ENCODE data around the gene IFNLR1.

DNA sequence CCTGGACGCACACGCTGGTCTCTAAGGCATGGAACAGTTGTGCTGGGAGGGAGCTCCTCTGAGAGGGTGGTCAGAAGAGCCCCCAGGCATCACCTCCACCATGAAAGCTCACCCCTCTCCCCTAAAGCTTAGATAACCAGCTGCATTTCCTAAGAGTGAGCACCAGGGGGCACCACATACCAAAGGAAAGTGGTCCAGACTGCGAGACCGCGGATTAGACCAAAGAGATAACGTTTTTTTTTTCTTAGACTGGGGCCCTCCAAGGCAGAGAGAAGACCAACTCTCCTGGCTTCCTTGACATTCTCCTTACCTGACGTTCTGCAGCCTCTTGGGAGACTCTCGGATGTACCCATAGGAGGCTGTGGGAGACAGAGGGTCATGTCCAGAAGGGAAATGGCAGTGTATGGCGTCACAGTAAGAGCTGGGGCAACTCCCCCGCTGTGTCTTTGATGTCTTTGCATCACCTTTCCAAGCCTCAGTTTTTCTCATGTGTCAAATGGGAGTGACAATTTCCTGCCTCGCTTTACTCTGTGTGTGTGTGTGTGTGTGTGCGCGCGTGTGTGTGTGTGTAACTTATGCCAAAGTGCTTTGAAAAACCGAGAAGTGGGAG lies 12.3 kb upstream of the IFNLR1 start:
- TF ChIP-seq, protein P1, sequence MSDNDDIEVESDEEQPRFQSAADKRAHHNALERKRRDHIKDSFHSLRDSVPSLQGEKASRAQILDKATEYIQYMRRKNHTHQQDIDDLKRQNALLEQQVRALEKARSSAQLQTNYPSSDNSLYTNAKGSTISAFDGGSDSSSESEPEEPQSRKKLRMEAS (IDR thresholded peaks at IDR 0.05; ENCODE audit: insufficient read depth, insufficient read length): no peak
- TF ChIP-seq POLR2AphosphoS5 (IDR thresholded peaks at IDR 0.05; ENCODE audit: insufficient read depth, low read depth, low read length) (no peak), POLR2A (IDR thresholded peaks at IDR 0.05; ENCODE audit: low read depth, low read length) (no peak), FOS (IDR thresholded peaks at IDR 0.05; ENCODE audit: borderline replicate concordance, insufficient read depth, low read length) (no peak), MYC (IDR thresholded peaks at IDR 0.05; ENCODE audit: low read depth, low read length) (no peak), EZH2 (IDR thresholded peaks at IDR 0.05; ENCODE audit: borderline replicate concordance, low read depth, low read length, severe bottlenecking) (no peak), JUN (IDR thresholded peaks at IDR 0.05; ENCODE audit: borderline replicate concordance, insufficient read depth, insufficient read length, low read depth) (no peak)
- TF ChIP-seq, protein P2, sequence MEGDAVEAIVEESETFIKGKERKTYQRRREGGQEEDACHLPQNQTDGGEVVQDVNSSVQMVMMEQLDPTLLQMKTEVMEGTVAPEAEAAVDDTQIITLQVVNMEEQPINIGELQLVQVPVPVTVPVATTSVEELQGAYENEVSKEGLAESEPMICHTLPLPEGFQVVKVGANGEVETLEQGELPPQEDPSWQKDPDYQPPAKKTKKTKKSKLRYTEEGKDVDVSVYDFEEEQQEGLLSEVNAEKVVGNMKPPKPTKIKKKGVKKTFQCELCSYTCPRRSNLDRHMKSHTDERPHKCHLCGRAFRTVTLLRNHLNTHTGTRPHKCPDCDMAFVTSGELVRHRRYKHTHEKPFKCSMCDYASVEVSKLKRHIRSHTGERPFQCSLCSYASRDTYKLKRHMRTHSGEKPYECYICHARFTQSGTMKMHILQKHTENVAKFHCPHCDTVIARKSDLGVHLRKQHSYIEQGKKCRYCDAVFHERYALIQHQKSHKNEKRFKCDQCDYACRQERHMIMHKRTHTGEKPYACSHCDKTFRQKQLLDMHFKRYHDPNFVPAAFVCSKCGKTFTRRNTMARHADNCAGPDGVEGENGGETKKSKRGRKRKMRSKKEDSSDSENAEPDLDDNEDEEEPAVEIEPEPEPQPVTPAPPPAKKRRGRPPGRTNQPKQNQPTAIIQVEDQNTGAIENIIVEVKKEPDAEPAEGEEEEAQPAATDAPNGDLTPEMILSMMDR (IDR thresholded peaks at IDR 0.05; ENCODE audit: extremely low read depth in 1 of 2, insufficient read depth in 1 of 2, low read depth in 1 of 2, low read length in 2 of 2): peak; percentile 69 to 77

All from endothelial cell of umbilical vein (primary cell).